IMR-90 (cell line): ENCODE data around the gene SPATA32. TPM values are rescaled to one million over a fixed set of nuclear protein-coding genes. Genes with fewer than 3 reads are reported as not detected.

Experiments used
- ATAC-seq: fragments of 200-7000 bp; cut with Tn5 transposase; 2 replicates; pipeline ENCODE4 v1.9.1; 2020; ENCODE audit warnings: low read depth, mild to moderate bottlenecking, moderate library complexity
- BruUV-seq: library from RNA; stranded (reverse); fragments of 400-500 nt; replicated peaks from 2 replicates; lab custom pipeline; 2021; lab: Mats Ljungman, UMichigan
- CTCF ChIA-PET: fragments of 300-600 bp; formaldehyde crosslinking; extraction: SDS; loops from one replicate; lab custom pipeline; 2021; ENCODE audit warnings: antibody characterized with exemption; lab: Yijun Ruan, JAX
- POLR2A ChIA-PET: fragments of 300-600 bp; sonication (Branson Sonifier 250); formaldehyde crosslinking; loops from one replicate; lab custom pipeline; 2022; ENCODE audit warnings: antibody characterized with exemption; ENCODE audit not compliant: unreplicated experiment; lab: Charles Lee
- DNase-seq: peaks from one replicate; pipeline ENCODE4 v3.0.0; 2013
- H2AFZ ChIP-seq: replicated peaks from 2 replicates; pipeline ENCODE3; 2013; ENCODE audit warnings: low read length, mild to moderate bottlenecking; ENCODE audit not compliant: poor library complexity
- H2AK5ac ChIP-seq: 2 replicates; pipeline ENCODE4 v1.6.1; 2013; ENCODE audit warnings: low read depth, low read length, inconsistent platforms
- H2AK9ac ChIP-seq: replicated peaks from 2 replicates; pipeline ENCODE3; 2013; ENCODE audit warnings: mild to moderate bottlenecking, low read depth, low read length, moderate library complexity; ENCODE audit not compliant: poor library complexity
- H2BK120ac ChIP-seq: 2 replicates; pipeline ENCODE4 v1.6.1; 2013; ENCODE audit warnings: low read depth, low read length, inconsistent platforms
- H2BK15ac ChIP-seq: 3 replicates; pipeline ENCODE4 v1.6.1; 2013; ENCODE audit warnings: low read depth, low read length, inconsistent platforms
- H2BK20ac ChIP-seq: 2 replicates; pipeline ENCODE4 v1.6.1; 2013; ENCODE audit warnings: low read depth, mild to moderate bottlenecking, inconsistent platforms, low read length, moderate library complexity
- H2BK5ac ChIP-seq: 2 replicates; pipeline ENCODE4 v1.6.1; 2013; ENCODE audit warnings: mild to moderate bottlenecking, low read depth, low read length, inconsistent platforms; ENCODE audit not compliant: poor library complexity, severe bottlenecking
- H3K14ac ChIP-seq: replicated peaks from 2 replicates; pipeline ENCODE4 v1.6.1; 2013; ENCODE audit warnings: low read depth, low read length, inconsistent platforms
- H3K18ac ChIP-seq: 2 replicates; pipeline ENCODE4 v1.6.1; 2013; ENCODE audit warnings: low read depth, low read length, control low read depth
- H3K23ac ChIP-seq: 2 replicates; pipeline ENCODE4 v1.6.1; 2013; ENCODE audit warnings: low read depth, low read length, inconsistent platforms
- H3K27ac ChIP-seq: 2 replicates; pipeline ENCODE4 v1.5.1; 2013; ENCODE audit warnings: mild to moderate bottlenecking, control low read depth, low read length; ENCODE audit not compliant: insufficient read depth
- H3K27me3 ChIP-seq: 2 replicates; pipeline ENCODE4 v1.6.1; 2013; ENCODE audit warnings: low read length; ENCODE audit not compliant: control insufficient read depth, insufficient read depth
- H3K36me3 ChIP-seq: 2 replicates; pipeline ENCODE4 v1.6.1; 2013; ENCODE audit warnings: low read length, mixed read lengths; ENCODE audit not compliant: control insufficient read depth, insufficient read depth
- H3K4ac ChIP-seq: 2 replicates; pipeline ENCODE4 v1.6.1; 2013; ENCODE audit warnings: low read depth, low read length, inconsistent platforms
- H3K4me1 ChIP-seq: 2 replicates; pipeline ENCODE4 v1.6.1; 2013; ENCODE audit warnings: low read length, mixed read lengths; ENCODE audit not compliant: control insufficient read depth, insufficient read depth
- H3K4me2 ChIP-seq: 2 replicates; pipeline ENCODE4 v1.6.1; 2013; ENCODE audit warnings: low read depth, mild to moderate bottlenecking, control low read depth, low read length, moderate library complexity
- H3K4me3 ChIP-seq: 2 replicates; pipeline ENCODE4 v1.5.1; 2013; ENCODE audit warnings: low read depth, mild to moderate bottlenecking, control low read depth, low read length, moderate library complexity; ENCODE audit not compliant: insufficient read depth
- H3K56ac ChIP-seq: 2 replicates; pipeline ENCODE4 v1.6.1; 2013; ENCODE audit warnings: low read length, inconsistent platforms; ENCODE audit not compliant: insufficient read depth; ENCODE audit errors: extremely low read depth
- H3K79me1 ChIP-seq, 2 experiments: 2 replicates each; pipeline ENCODE4 v1.6.1; 2013; ENCODE audit warnings: low read length in 2 of 2, inconsistent platforms in 1 of 2, low read depth in 1 of 2
- H3K9ac ChIP-seq: 2 replicates; pipeline ENCODE4 v1.6.1; 2013; ENCODE audit warnings: low read depth, low read length, control low read depth
- H3K9me1 ChIP-seq: 2 replicates; pipeline ENCODE4 v1.6.1; 2013; ENCODE audit warnings: low read length, inconsistent platforms; ENCODE audit not compliant: insufficient read depth
- H3K9me3 ChIP-seq: 2 replicates; pipeline ENCODE4 v1.6.1; 2013; ENCODE audit warnings: low read length; ENCODE audit not compliant: control insufficient read depth, insufficient read depth
- H4K20me1 ChIP-seq: 2 replicates; pipeline ENCODE4 v1.6.1; 2013; ENCODE audit warnings: low read length, inconsistent platforms; ENCODE audit not compliant: insufficient read depth
- H4K5ac ChIP-seq: 2 replicates; pipeline ENCODE4 v1.6.1; 2013; ENCODE audit warnings: mild to moderate bottlenecking, low read depth, low read length, control low read depth
- H4K8ac ChIP-seq, 2 experiments: 2 replicates each; pipeline ENCODE4 v1.6.1; 2013; ENCODE audit warnings: low read depth in 2 of 2, low read length in 2 of 2, control low read depth in 1 of 2, inconsistent platforms in 1 of 2
- H4K91ac ChIP-seq: 2 replicates; pipeline ENCODE4 v1.6.1; 2013; ENCODE audit warnings: low read depth, low read length, inconsistent platforms; ENCODE audit not compliant: insufficient read depth
- BHLHE40 ChIP-seq: fragments of 150-350 bp; IDR thresholded peaks from 2 replicates; pipeline ENCODE4 v1.6.1; 2016; ENCODE audit warnings: mild to moderate bottlenecking, low read depth, low read length
- CEBPB ChIP-seq: IDR thresholded peaks from 2 replicates; pipeline ENCODE4 v1.6.1; 2012; ENCODE audit warnings: low read depth, low read length, improper control_type of control experiment
- CHD1 ChIP-seq: IDR thresholded peaks from 2 replicates; pipeline ENCODE4 v1.6.1; 2012; ENCODE audit warnings: low read depth, low read length, improper control_type of control experiment
- FOS ChIP-seq: fragments of 150-350 bp; IDR thresholded peaks from 2 replicates; pipeline ENCODE4 v1.6.1; 2016; ENCODE audit warnings: low read depth, low read length
- MAFK ChIP-seq: IDR thresholded peaks from 2 replicates; pipeline ENCODE4 v1.6.1; 2012; ENCODE audit warnings: low read depth, low read length, improper control_type of control experiment
- MAZ ChIP-seq: IDR thresholded peaks from 2 replicates; pipeline ENCODE4 v1.6.1; 2012; ENCODE audit warnings: low read depth, mild to moderate bottlenecking, low read length, improper control_type of control experiment, moderate library complexity, borderline replicate concordance
- MXI1 ChIP-seq: IDR thresholded peaks from 2 replicates; pipeline ENCODE4 v1.6.1; 2012; ENCODE audit warnings: low read depth, mild to moderate bottlenecking, low read length, moderate library complexity, borderline replicate concordance
- NFE2L2 ChIP-seq: fragments of 150-350 bp; IDR thresholded peaks from 2 replicates; pipeline ENCODE4 v1.6.1; 2016; ENCODE audit warnings: low read depth, mild to moderate bottlenecking, low read length
- POLR2A ChIP-seq: IDR thresholded peaks from 2 replicates; pipeline ENCODE4 v1.6.1; 2012; ENCODE audit warnings: mild to moderate bottlenecking, low read depth, low read length
- RAD21 ChIP-seq: IDR thresholded peaks from 2 replicates; pipeline ENCODE4 v1.6.1; 2012; ENCODE audit warnings: low read length, improper control_type of control experiment
- RCOR1 ChIP-seq: IDR thresholded peaks from 2 replicates; pipeline ENCODE4 v1.6.1; 2012; ENCODE audit warnings: mild to moderate bottlenecking, low read length, improper control_type of control experiment; ENCODE audit not compliant: insufficient replicate concordance
- RFX5 ChIP-seq: IDR thresholded peaks from 2 replicates; pipeline ENCODE4 v1.8.0; 2012; ENCODE audit warnings: low read depth, mild to moderate bottlenecking, low read length, moderate library complexity
- SMC3 ChIP-seq: fragments of 150-350 bp; IDR thresholded peaks from 2 replicates; pipeline ENCODE4 v1.6.1; 2016; ENCODE audit warnings: low read depth, mild to moderate bottlenecking, antibody characterized with exemption, low read length, moderate library complexity
- WGBS, 2 experiments: methylation state at CpG; one replicate each; pipeline versions ENCODE4 v1.1.5 to v1.1.7; 2013; ENCODE audit warnings: missing lambda C conversion rate in 2 of 2; ENCODE audit not compliant: insufficient read length in 1 of 2; ENCODE audit errors: extremely low coverage in 2 of 2; 5-methylcytosine and 5-hydroxymethylcytosine counted together
- dilution Hi-C: fragments of 300-500 bp; cut with HindIII; formaldehyde crosslinking; loops from one replicate; pipeline ENCODE4 v1.14.3; 2018; ENCODE audit warnings: low sequenced_read_pairs; ENCODE audit not compliant: unreplicated experiment
- in situ Hi-C: fragments of 300-500 bp; cut with MboI; formaldehyde crosslinking; loops from 3 replicates; pipeline ENCODE4 v1.14.3; 2019; ENCODE audit warnings: low sequenced_read_pairs, inconsistent platforms, mixed read lengths
- intact Hi-C: fragments of 100-400 bp; cut with micrococcal nuclease; formaldehyde crosslinking; loops from 2 replicates; pipeline ENCODE4 v1.10.0; 2022
- polyA plus RNA-seq, 3 experiments: library from polyadenylated mRNA; depleted of rRNA; stranded (reverse); fragments of >200 nt; gene quantifications; 2 replicates each; pipeline ENCODE4 v1.2.3, GENCODE V29; 2012; ENCODE audit warnings: low replicate concordance in 1 of 3
- total RNA-seq: library from RNA; depleted of rRNA; stranded (reverse); fragments of >200 nt; gene quantifications from 2 replicates; pipeline ENCODE4 v1.2.3, GENCODE V29; 2012
- TF ChIP-seq, protein P1 (sequence below): conservative IDR thresholded peaks from 2 replicates; pipeline ENCODE4 v1.5.1; 2012; ENCODE audit warnings: mild to moderate bottlenecking, low read depth, low read length, improper control_type of control experiment
- TF ChIP-seq, protein P2 (sequence below): fragments of 150-350 bp; IDR thresholded peaks from 2 replicates; pipeline ENCODE4 v1.6.1; 2016; ENCODE audit warnings: low read depth, mild to moderate bottlenecking, low read length, moderate library complexity, borderline replicate concordance
- TF ChIP-seq, protein P3 (sequence below): fragments of 150-350 bp; IDR thresholded peaks from 2 replicates; pipeline ENCODE4 v1.6.1; 2017; ENCODE audit warnings: mild to moderate bottlenecking, antibody characterized with exemption, low read length, low read depth

SPATA32 gene
- total and polyA plus RNA-seq, 2 of the 4 experiments (the other 2 are of a cell fraction), result 0.18 TPM; not detected in 1

DNA sequence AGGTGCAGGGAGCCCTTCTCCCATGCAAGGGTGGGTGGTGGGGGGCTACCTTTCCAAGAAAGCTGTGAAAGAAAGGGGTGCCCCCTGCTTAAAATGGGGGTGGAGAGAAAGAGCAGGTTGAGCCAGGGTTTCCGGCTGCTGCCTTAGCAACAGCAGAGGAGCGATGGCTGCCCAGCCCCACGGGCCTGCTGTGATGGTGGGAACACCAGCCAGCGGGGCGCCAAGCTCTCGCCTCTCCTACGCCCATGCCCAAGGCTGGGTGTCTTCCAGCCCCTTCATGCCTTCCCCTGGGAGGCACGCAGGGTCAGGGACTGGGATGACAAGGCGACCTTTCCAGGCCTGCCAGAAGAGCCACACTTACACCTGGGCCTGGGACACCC lies 37.2 kb downstream of the SPATA32 start:
- no peak overlapping the region for H3K14ac ChIP-seq
- no peak overlapping the region for H3K56ac ChIP-seq
- no peak overlapping the region for H4K8ac ChIP-seq
- H2BK120ac ChIP-seq, result no peak overlapping the region
- H3K36me3 ChIP-seq, result no peaks in the 10 kb centered on the region
- peak overlapping the region; percentile 22; the same call in 1 of the 2 replicates for H2AK5ac ChIP-seq
- DNase-seq (no peak), ATAC-seq (no peak)
- H3K79me1 ChIP-seq, result peaks cover 0 to 25% of the 10 kb centered on the region in 2 experiments; a peak in 3 of 4 replicates
- no TSS peak for BruUV-seq
- no peak overlapping the region for H3K18ac ChIP-seq
- no peak overlapping the region for H3K27ac ChIP-seq
- CTCF ChIA-PET, result no interaction called here
- H3K9me3 ChIP-seq, result no peaks in the 10 kb centered on the region
- no peak overlapping the region for H3K4ac ChIP-seq
- H3K9ac ChIP-seq, result no peak overlapping the region
- POLR2A ChIA-PET, result no interaction called here
- no peaks in the 10 kb centered on the region for H4K20me1 ChIP-seq
- in situ Hi-C loops, result loop anchor here (25.0 kb wide), 1 partner anchor 363 kb away; no protein-coding TSS in a partner anchor
- H2AK9ac ChIP-seq, result no peak overlapping the region
- dilution Hi-C loops, result no loop called here
- 93% methylated on average over 2 of the region's 9 CpGs; no CpG with 5 or more reads in 1 of the 2 experiments for WGBS, 2 experiments
- H3K23ac ChIP-seq, result no peak overlapping the region
- peaks cover 30% of the 10 kb centered on the region for H3K4me1 ChIP-seq
- H3K9me1 ChIP-seq, result peaks cover 12% of the 10 kb centered on the region
- no peak overlapping the region for H3K4me3 ChIP-seq
- peaks cover 15% of the 10 kb centered on the region for H3K27me3 ChIP-seq
- no peak overlapping the region for H2AFZ ChIP-seq
- H2BK20ac ChIP-seq, result no peak overlapping the region
- TF ChIP-seq BHLHE40, result no peak
- TF ChIP-seq POLR2A, result no peak
- no peak for TF ChIP-seq RAD21
- TF ChIP-seq MAFK, result no peak
- no peak for TF ChIP-seq CEBPB
- TF ChIP-seq, protein P1, sequence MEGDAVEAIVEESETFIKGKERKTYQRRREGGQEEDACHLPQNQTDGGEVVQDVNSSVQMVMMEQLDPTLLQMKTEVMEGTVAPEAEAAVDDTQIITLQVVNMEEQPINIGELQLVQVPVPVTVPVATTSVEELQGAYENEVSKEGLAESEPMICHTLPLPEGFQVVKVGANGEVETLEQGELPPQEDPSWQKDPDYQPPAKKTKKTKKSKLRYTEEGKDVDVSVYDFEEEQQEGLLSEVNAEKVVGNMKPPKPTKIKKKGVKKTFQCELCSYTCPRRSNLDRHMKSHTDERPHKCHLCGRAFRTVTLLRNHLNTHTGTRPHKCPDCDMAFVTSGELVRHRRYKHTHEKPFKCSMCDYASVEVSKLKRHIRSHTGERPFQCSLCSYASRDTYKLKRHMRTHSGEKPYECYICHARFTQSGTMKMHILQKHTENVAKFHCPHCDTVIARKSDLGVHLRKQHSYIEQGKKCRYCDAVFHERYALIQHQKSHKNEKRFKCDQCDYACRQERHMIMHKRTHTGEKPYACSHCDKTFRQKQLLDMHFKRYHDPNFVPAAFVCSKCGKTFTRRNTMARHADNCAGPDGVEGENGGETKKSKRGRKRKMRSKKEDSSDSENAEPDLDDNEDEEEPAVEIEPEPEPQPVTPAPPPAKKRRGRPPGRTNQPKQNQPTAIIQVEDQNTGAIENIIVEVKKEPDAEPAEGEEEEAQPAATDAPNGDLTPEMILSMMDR, result no peak
- TF ChIP-seq SMC3, result no peak
- no peak for TF ChIP-seq RFX5
- no peak for TF ChIP-seq CHD1
- TF ChIP-seq MXI1, result no peak
- TF ChIP-seq, protein P2, sequence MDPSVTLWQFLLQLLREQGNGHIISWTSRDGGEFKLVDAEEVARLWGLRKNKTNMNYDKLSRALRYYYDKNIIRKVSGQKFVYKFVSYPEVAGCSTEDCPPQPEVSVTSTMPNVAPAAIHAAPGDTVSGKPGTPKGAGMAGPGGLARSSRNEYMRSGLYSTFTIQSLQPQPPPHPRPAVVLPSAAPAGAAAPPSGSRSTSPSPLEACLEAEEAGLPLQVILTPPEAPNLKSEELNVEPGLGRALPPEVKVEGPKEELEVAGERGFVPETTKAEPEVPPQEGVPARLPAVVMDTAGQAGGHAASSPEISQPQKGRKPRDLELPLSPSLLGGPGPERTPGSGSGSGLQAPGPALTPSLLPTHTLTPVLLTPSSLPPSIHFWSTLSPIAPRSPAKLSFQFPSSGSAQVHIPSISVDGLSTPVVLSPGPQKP, result no peak
- TF ChIP-seq, protein P3, sequence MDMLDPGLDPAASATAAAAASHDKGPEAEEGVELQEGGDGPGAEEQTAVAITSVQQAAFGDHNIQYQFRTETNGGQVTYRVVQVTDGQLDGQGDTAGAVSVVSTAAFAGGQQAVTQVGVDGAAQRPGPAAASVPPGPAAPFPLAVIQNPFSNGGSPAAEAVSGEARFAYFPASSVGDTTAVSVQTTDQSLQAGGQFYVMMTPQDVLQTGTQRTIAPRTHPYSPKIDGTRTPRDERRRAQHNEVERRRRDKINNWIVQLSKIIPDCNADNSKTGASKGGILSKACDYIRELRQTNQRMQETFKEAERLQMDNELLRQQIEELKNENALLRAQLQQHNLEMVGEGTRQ, result no peak
- TF ChIP-seq RCOR1, result no peak
- no peak for TF ChIP-seq NFE2L2
- TF ChIP-seq FOS, result no peak
- TF ChIP-seq MAZ, result no peak
- no peak overlapping the region for H3K4me2 ChIP-seq
- no peak overlapping the region for H2BK5ac ChIP-seq
- no peak overlapping the region for H4K5ac ChIP-seq
- H2BK15ac ChIP-seq, result no peak overlapping the region
- H4K91ac ChIP-seq, result no peak overlapping the region
- intact Hi-C loops, result no loop called here
